LNCaP clone FGC (cell line): ENCODE measurements around the gene P3H3.

ENCODE experiments used
- DNase-seq: peaks from one replicate; pipeline ENCODE4 v3.0.0-alpha.2; 2011; ENCODE audit warnings: low read depth
- H3K4me3 ChIP-seq: 2 replicates; pipeline ENCODE4 v1.5.1; 2011; ENCODE audit warnings: mild to moderate bottlenecking, low read depth, low read length, control low read depth
- TF ChIP-seq, protein P1 (sequence below): IDR thresholded peaks from 2 replicates; pipeline ENCODE4 v1.5.1; 2012; ENCODE audit warnings: mild to moderate bottlenecking; ENCODE audit not compliant: control insufficient read depth, insufficient read depth; ENCODE audit errors: extremely low read depth

Gene P3H3

GRCh38 chr12:6823182-6824084 lies 4.8 kb upstream of the P3H3 start:
- no peak for DNase-seq
- TF ChIP-seq, protein P1, sequence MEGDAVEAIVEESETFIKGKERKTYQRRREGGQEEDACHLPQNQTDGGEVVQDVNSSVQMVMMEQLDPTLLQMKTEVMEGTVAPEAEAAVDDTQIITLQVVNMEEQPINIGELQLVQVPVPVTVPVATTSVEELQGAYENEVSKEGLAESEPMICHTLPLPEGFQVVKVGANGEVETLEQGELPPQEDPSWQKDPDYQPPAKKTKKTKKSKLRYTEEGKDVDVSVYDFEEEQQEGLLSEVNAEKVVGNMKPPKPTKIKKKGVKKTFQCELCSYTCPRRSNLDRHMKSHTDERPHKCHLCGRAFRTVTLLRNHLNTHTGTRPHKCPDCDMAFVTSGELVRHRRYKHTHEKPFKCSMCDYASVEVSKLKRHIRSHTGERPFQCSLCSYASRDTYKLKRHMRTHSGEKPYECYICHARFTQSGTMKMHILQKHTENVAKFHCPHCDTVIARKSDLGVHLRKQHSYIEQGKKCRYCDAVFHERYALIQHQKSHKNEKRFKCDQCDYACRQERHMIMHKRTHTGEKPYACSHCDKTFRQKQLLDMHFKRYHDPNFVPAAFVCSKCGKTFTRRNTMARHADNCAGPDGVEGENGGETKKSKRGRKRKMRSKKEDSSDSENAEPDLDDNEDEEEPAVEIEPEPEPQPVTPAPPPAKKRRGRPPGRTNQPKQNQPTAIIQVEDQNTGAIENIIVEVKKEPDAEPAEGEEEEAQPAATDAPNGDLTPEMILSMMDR, result no peak
- H3K4me3 ChIP-seq, result no peak overlapping the region

DNA sequence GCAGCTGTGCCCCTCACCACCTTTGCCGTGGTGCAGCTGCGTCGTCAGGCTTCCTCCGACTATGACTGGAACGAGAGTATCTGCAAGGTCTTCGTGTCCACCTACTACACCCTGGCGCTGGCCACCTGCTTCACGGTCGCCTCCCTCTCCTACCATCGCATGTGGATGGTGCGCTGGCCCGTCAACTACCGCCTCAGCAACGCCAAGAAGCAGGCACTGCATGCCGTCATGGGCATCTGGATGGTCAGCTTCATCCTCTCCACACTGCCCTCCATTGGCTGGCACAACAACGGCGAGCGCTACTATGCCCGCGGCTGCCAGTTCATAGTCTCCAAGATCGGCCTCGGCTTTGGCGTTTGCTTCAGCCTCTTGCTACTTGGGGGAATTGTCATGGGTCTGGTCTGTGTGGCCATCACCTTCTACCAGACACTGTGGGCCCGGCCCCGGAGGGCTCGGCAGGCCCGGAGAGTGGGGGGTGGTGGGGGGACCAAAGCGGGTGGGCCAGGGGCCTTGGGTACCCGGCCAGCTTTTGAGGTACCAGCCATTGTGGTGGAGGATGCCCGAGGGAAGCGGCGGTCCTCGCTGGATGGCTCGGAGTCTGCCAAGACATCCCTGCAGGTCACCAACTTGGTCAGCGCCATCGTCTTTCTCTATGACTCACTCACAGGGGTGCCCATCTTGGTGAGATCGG lies 4.0 kb upstream of the P3H3 start:
- H3K4me3 ChIP-seq, result no peak overlapping the region
- TF ChIP-seq, protein P1, result no peak

GRCh38 chr12:6824901-6825381 lies 3.3 kb upstream of the P3H3 start:
- no peak for DNase-seq
- H3K4me3 ChIP-seq, result no peak overlapping the region
- TF ChIP-seq, protein P1, result no peak

More for the DNA sequence above, 4.0 kb upstream of the P3H3 start:
- no peak for DNase-seq

GRCh38 chr12:6825398-6826124 lies 2.6 kb upstream of the P3H3 start:
- DNase-seq, result peak; percentile 47
- no peak overlapping the region for H3K4me3 ChIP-seq
- TF ChIP-seq, protein P1, result peak; percentile 95

GRCh38 chr12:6826125-6826733 lies 2.0 kb upstream of the P3H3 start:
- no peak for DNase-seq
- TF ChIP-seq, protein P1, result no peak
- no peak overlapping the region for H3K4me3 ChIP-seq

- no peak for DNase-seq
- H3K4me3 ChIP-seq, result no peak overlapping the region
- TF ChIP-seq, protein P1, result no peak
Measured at GRCh38 chr12:6826734-6827436, 1.3 kb upstream of the P3H3 start.
